ENCODE results near the gene METTL14. TPM values are rescaled to one million over a fixed set of nuclear protein-coding genes. Genes with fewer than 3 reads are reported as not detected.

METTL14 gene
- total RNA-seq, 1 donor from 2014 or later, result 62.7 TPM

GRCh38 chr4:118727360-118727759 lies 42.2 kb downstream of the METTL14 start:
- intact Hi-C loops (cut with micrococcal nuclease), result no loop called here
- ChIA-PET CTCF (interaction anchor here (0.9 kb wide), 1 partner anchor 10 kb away, joined by 3 read pairs; no protein-coding TSS in a partner anchor), POLR2A (no interaction called here)
- no peak overlapping the region for H3K4me3 Mint-ChIP-seq
- no peak for ATAC-seq (ENCODE audit: low read depth)
- DNase-seq, result no peak
- H3K9me3 Mint-ChIP-seq, result no peaks in the 10 kb centered on the region
- H3K27me3 Mint-ChIP-seq, result no peaks in the 10 kb centered on the region
- H3K36me3 Mint-ChIP-seq (ENCODE audit: low read depth), result peaks cover 65% of the 10 kb centered on the region
- no peak overlapping the region for H3K27ac Mint-ChIP-seq
- TF ChIP-seq CTCF (IDR thresholded peaks at IDR 0.05), result no peak
- no peaks in the 10 kb centered on the region for H3K4me1 Mint-ChIP-seq

GRCh38 chr4:118729287-118730286 lies 44.4 kb downstream of the METTL14 start:
- DNase-seq, result no peak

GRCh38 chr4:118730683-118731082 lies 45.5 kb downstream of the METTL14 start:
- intact Hi-C loops (cut with micrococcal nuclease), result no loop called here
- POLR2A ChIA-PET, result no interaction called here

More at GRCh38 chr4:118729287-118730286, 44.4 kb downstream of the METTL14 start:
- CTCF ChIA-PET, result no interaction called here
- no peak for TF ChIP-seq CTCF (IDR thresholded peaks at IDR 0.05)
- Mint-ChIP-seq H3K36me3 (ENCODE audit: low read depth) (peaks cover 71% of the 10 kb centered on the region), H3K27me3 (no peaks in the 10 kb centered on the region), H3K9me3 (no peaks in the 10 kb centered on the region), H3K4me3 (no peak overlapping the region), H3K27ac (no peak overlapping the region), H3K4me1 (no peaks in the 10 kb centered on the region)
- POLR2A ChIA-PET, result no interaction called here
- intact Hi-C loops (cut with micrococcal nuclease), result no loop called here
- no peak for ATAC-seq (ENCODE audit: low read depth)

GRCh38 chr4:118732591-118733330 lies 47.6 kb downstream of the METTL14 start:
- no peak overlapping the region for H3K27ac Mint-ChIP-seq
- no peaks in the 10 kb centered on the region for H3K9me3 Mint-ChIP-seq
- POLR2A ChIA-PET, result no interaction called here
- no peak for TF ChIP-seq CTCF (IDR thresholded peaks at IDR 0.05)
- intact Hi-C loops (cut with micrococcal nuclease), result no loop called here
- DNase-seq, result no peak
- no peaks in the 10 kb centered on the region for H3K4me1 Mint-ChIP-seq
- H3K4me3 Mint-ChIP-seq, result no peak overlapping the region
- H3K27me3 Mint-ChIP-seq, result no peaks in the 10 kb centered on the region
- H3K36me3 Mint-ChIP-seq (ENCODE audit: low read depth), result peaks cover 64% of the 10 kb centered on the region
- CTCF ChIA-PET, result no interaction called here
- ATAC-seq (ENCODE audit: low read depth), result no peak

More at GRCh38 chr4:118730683-118731082, 45.5 kb downstream of the METTL14 start:
- H3K27me3 Mint-ChIP-seq, result no peaks in the 10 kb centered on the region
- TF ChIP-seq CTCF (IDR thresholded peaks at IDR 0.05), result no peak
- no peaks in the 10 kb centered on the region for H3K9me3 Mint-ChIP-seq
- DNase-seq, result no peak
- H3K4me1 Mint-ChIP-seq, result no peaks in the 10 kb centered on the region
- H3K36me3 Mint-ChIP-seq (ENCODE audit: low read depth), result peaks cover 67% of the 10 kb centered on the region
- ATAC-seq (ENCODE audit: low read depth), result no peak
- no peak overlapping the region for H3K27ac Mint-ChIP-seq
- CTCF ChIA-PET, result no interaction called here
- no peak overlapping the region for H3K4me3 Mint-ChIP-seq
